ENCODE data around the gene DPF3. TPM values are rescaled to one million over a fixed set of nuclear protein-coding genes. Genes with fewer than 3 reads are reported as not detected.

The DPF3 gene
- total and polyA plus RNA-seq, 2 experiments from 2014 or later = 6.8 to 7.9 TPM

GRCh38 chr14:72683787-72684186, 210.1 kb downstream of the DPF3 start:
- Histone ChIP-seq H3K79me2 (ENCODE audit: insufficient read depth) (no peaks in the 10 kb centered on the region), H3K27ac (no peak overlapping the region), H2AFZ (no peak overlapping the region), H3K4me1 (ENCODE audit: insufficient read depth) (peaks cover 28% of the 10 kb centered on the region), H3F3A (ENCODE audit: insufficient read depth) (peaks cover 46% of the 10 kb centered on the region), H3K9me3 (ENCODE audit: low read depth) (no peaks in the 10 kb centered on the region), H3K36me3 (ENCODE audit: low read depth) (no peaks in the 10 kb centered on the region; the same call in 1 of the 2 replicates), H3K9ac (no peak overlapping the region), H3K4me2 (ENCODE audit: unreplicated experiment) (no peak overlapping the region), H3K9me2 (ENCODE audit: insufficient read depth) (no peaks in the 10 kb centered on the region), H3K4me3 (no peak overlapping the region), H3K27me3 (replicated peaks; ENCODE audit: insufficient read depth) (no peaks in the 10 kb centered on the region), H4K20me1 (ENCODE audit: insufficient read depth) (no peaks in the 10 kb centered on the region)
- in situ Hi-C loops (cut with MboI) = no loop called here
- no peak for DNase-seq
- WGBS, 2 experiments (ENCODE audit: low coverage in 1 of 2, low lambda C conversion rate in 2 of 2, missing lambda C conversion rate in 2 of 2) = 69 to 80% methylated on average over 4 of the region's 4 CpGs
- TF ChIP-seq EZH2phosphoT487 (IDR thresholded peaks at IDR 0.05; ENCODE audit: insufficient read depth, low read depth) (no peak), EZH2 (IDR thresholded peaks at IDR 0.05; ENCODE audit: insufficient read depth, poor library complexity, severe bottlenecking) (no peak)

- WGBS, 2 experiments (ENCODE audit: low coverage in 1 of 2, low lambda C conversion rate in 2 of 2, missing lambda C conversion rate in 2 of 2) = 2 to 6% methylated on average over 5 of the region's 5 CpGs
- H3K9ac ChIP-seq = peak overlapping the region; percentile 47
These were observed 211.7 kb downstream of the DPF3 start for GRCh38 chr14:72682188-72682587.

GRCh38 chr14:72680853-72681640, 212.9 kb downstream of the DPF3 start:
- no peak for TF ChIP-seq EZH2phosphoT487 (IDR thresholded peaks at IDR 0.05; ENCODE audit: insufficient read depth, low read depth)
- TF ChIP-seq EZH2 (IDR thresholded peaks at IDR 0.05; ENCODE audit: insufficient read depth, poor library complexity, severe bottlenecking) = no peak
- Histone ChIP-seq H3K9me3 (ENCODE audit: low read depth) (no peaks in the 10 kb centered on the region), H3K9ac (no peak overlapping the region), H2AFZ (no peak overlapping the region), H3K4me3 (no peak overlapping the region), H3K27me3 (replicated peaks; ENCODE audit: insufficient read depth) (no peaks in the 10 kb centered on the region), H3F3A (ENCODE audit: insufficient read depth) (peaks cover 47% of the 10 kb centered on the region), H3K27ac (peak overlapping the region; percentile 77; the same call in 1 of the 2 replicates), H3K79me2 (ENCODE audit: insufficient read depth) (no peaks in the 10 kb centered on the region), H3K4me2 (ENCODE audit: unreplicated experiment) (no peak overlapping the region), H3K9me2 (ENCODE audit: insufficient read depth) (no peaks in the 10 kb centered on the region), H4K20me1 (ENCODE audit: insufficient read depth) (no peaks in the 10 kb centered on the region), H3K4me1 (ENCODE audit: insufficient read depth) (peaks cover 43% of the 10 kb centered on the region), H3K36me3 (ENCODE audit: low read depth) (no peaks in the 10 kb centered on the region)
- DNase-seq = peak; percentile 38
- in situ Hi-C loops (cut with MboI) = no loop called here
- WGBS, 2 experiments (ENCODE audit: low coverage in 1 of 2, low lambda C conversion rate in 2 of 2, missing lambda C conversion rate in 2 of 2) = 76 to 80% methylated on average over 7 of the region's 7 CpGs

More at GRCh38 chr14:72682188-72682587, 211.7 kb downstream of the DPF3 start:
- in situ Hi-C loops (cut with MboI) = no loop called here
- Histone ChIP-seq H3K27me3 (replicated peaks; ENCODE audit: insufficient read depth) (no peaks in the 10 kb centered on the region), H4K20me1 (ENCODE audit: insufficient read depth) (no peaks in the 10 kb centered on the region), H2AFZ (0 out of 2 replicates have a peak overlapping the region, but pooled peaks have one; percentile 20), H3K9me3 (ENCODE audit: low read depth) (no peaks in the 10 kb centered on the region), H3K4me3 (no peak overlapping the region), H3K36me3 (ENCODE audit: low read depth) (no peaks in the 10 kb centered on the region), H3K27ac (peak overlapping the region; percentile 77), H3K79me2 (ENCODE audit: insufficient read depth) (no peaks in the 10 kb centered on the region), H3K4me1 (ENCODE audit: insufficient read depth) (peaks cover 43% of the 10 kb centered on the region), H3K4me2 (ENCODE audit: unreplicated experiment) (peak overlapping the region; percentile 54), H3K9me2 (ENCODE audit: insufficient read depth) (no peaks in the 10 kb centered on the region), H3F3A (ENCODE audit: insufficient read depth) (peaks cover 54% of the 10 kb centered on the region)
- peak; percentile 82 for DNase-seq
- no peak for TF ChIP-seq EZH2 (IDR thresholded peaks at IDR 0.05; ENCODE audit: insufficient read depth, poor library complexity, severe bottlenecking)
- peak; percentile 66; the same call in 1 of the 2 replicates for TF ChIP-seq EZH2phosphoT487 (IDR thresholded peaks at IDR 0.05; ENCODE audit: insufficient read depth, low read depth)

GRCh38 chr14:72679536-72680151, 214.3 kb downstream of the DPF3 start:
- no peak for TF ChIP-seq EZH2phosphoT487 (IDR thresholded peaks at IDR 0.05; ENCODE audit: insufficient read depth, low read depth)
- no peak for TF ChIP-seq EZH2 (IDR thresholded peaks at IDR 0.05; ENCODE audit: insufficient read depth, poor library complexity, severe bottlenecking)
- H3K9me3 ChIP-seq (ENCODE audit: low read depth) = no peaks in the 10 kb centered on the region
- no peak overlapping the region for H3K4me2 ChIP-seq (ENCODE audit: unreplicated experiment)
- H3K4me1 ChIP-seq (ENCODE audit: insufficient read depth) = peaks cover 43% of the 10 kb centered on the region
- 71 to 75% methylated on average over 24 to 27 of the region's 27 CpGs for WGBS, 2 experiments (ENCODE audit: low coverage in 1 of 2, low lambda C conversion rate in 2 of 2, missing lambda C conversion rate in 2 of 2)
- no peak overlapping the region for H3K9ac ChIP-seq
- peaks cover 33% of the 10 kb centered on the region for H3F3A ChIP-seq (ENCODE audit: insufficient read depth)
- no peaks in the 10 kb centered on the region for H4K20me1 ChIP-seq (ENCODE audit: insufficient read depth)
- no peak overlapping the region for H3K27ac ChIP-seq
- H2AFZ ChIP-seq = no peak overlapping the region
- in situ Hi-C loops (cut with MboI) = no loop called here
- no peak overlapping the region for H3K4me3 ChIP-seq
- H3K27me3 ChIP-seq (replicated peaks; ENCODE audit: insufficient read depth) = no peaks in the 10 kb centered on the region
- no peaks in the 10 kb centered on the region for H3K36me3 ChIP-seq (ENCODE audit: low read depth)
- DNase-seq = no peak
- H3K79me2 ChIP-seq (ENCODE audit: insufficient read depth) = no peaks in the 10 kb centered on the region
- no peaks in the 10 kb centered on the region for H3K9me2 ChIP-seq (ENCODE audit: insufficient read depth)

Measured in GM23248 (cell line).